GM19455 (cell line): Measurements from ENCODE around the gene RPS6KB2.
"Not testable (repeated sequence)": the region's sequence is repeated elsewhere in the genome, so short reads cannot be mapped to it uniquely, and the experiment has no call there.

ENCODE experiments used
- ATAC-seq: cut with Tn5 transposase; IDR thresholded peaks from one replicate; pipeline ENCODE4 v1.9.1; 2021; ENCODE audit not compliant: unreplicated experiment

The RPS6KB2 gene

GRCh38 chr11:67427364-67427859 lies 882 bp upstream of the RPS6KB2 start:
- not testable (repeated sequence) for ATAC-seq

GRCh38 chr11:67429038-67429668 lies 859 bp downstream of the RPS6KB2 start:
- ATAC-seq: no peak

GRCh38 chr11:67429722-67430121 lies 1.4 kb downstream of the RPS6KB2 start:
- no peak for ATAC-seq

- ATAC-seq: no peak
Observed at GRCh38 chr11:67431346-67432249, 3.3 kb downstream of the RPS6KB2 start.

GRCh38 chr11:67432655-67433349 lies 4.5 kb downstream of the RPS6KB2 start:
- no peak for ATAC-seq

- no peak for ATAC-seq
Observed at GRCh38 chr11:67433536-67434394, 5.5 kb downstream of the RPS6KB2 start.

- no peak for ATAC-seq
Observed at GRCh38 chr11:67434395-67434881, 6.1 kb downstream of the RPS6KB2 start.

- ATAC-seq: no peak
Observed at GRCh38 chr11:67435031-67435726, 6.9 kb downstream of the RPS6KB2 start.

GRCh38 chr11:67435727-67436458 lies 7.6 kb downstream of the RPS6KB2 start:
- no peak for ATAC-seq

- no peak for ATAC-seq
Observed at GRCh38 chr11:67436459-67437081, 8.3 kb downstream of the RPS6KB2 start.

- ATAC-seq: no peak
Observed at GRCh38 chr11:67437082-67437808, 9.0 kb downstream of the RPS6KB2 start, which contains the start of gene PTPRCAP. Gene PTPRCAP, minus strand, starts transcription at chr11:67437682. Its CDS starts 63 bp downstream, at chr11:67437619.

- ATAC-seq: no peak
Observed at GRCh38 chr11:67437809-67438157, 9.5 kb downstream of the RPS6KB2 start.

GRCh38 chr11:67438158-67438902 lies 10.0 kb downstream of the RPS6KB2 start:
- ATAC-seq: no peak

GRCh38 chr11:67439321-67440228 lies 11.3 kb downstream of the RPS6KB2 start:
- ATAC-seq: no peak

GRCh38 chr11:67440229-67441097 lies 12.2 kb downstream of the RPS6KB2 start:
- ATAC-seq: no peak
